ENCODE results near the gene CDH18.

CDH18 gene

GRCh38 chr5:19885040-19885824 lies 102.8 kb downstream of the CDH18 start:
- no peak for TF ChIP-seq CTCF (IDR thresholded peaks at IDR 0.05)

GRCh38 chr5:19880859-19881436 lies 107.1 kb downstream of the CDH18 start:
- no peak for TF ChIP-seq CTCF (IDR thresholded peaks at IDR 0.05)

GRCh38 chr5:19880458-19880857 lies 107.5 kb downstream of the CDH18 start:
- TF ChIP-seq CTCF (IDR thresholded peaks at IDR 0.05): no peak

GRCh38 chr5:19874811-19875210 lies 113.2 kb downstream of the CDH18 start:
- no peak for TF ChIP-seq CTCF (IDR thresholded peaks at IDR 0.05)

GRCh38 chr5:19866090-19866450 lies 121.9 kb downstream of the CDH18 start:
- TF ChIP-seq CTCF (IDR thresholded peaks at IDR 0.05): no peak

GRCh38 chr5:19865336-19866089 lies 122.5 kb downstream of the CDH18 start:
- TF ChIP-seq CTCF (IDR thresholded peaks at IDR 0.05): no peak

- TF ChIP-seq CTCF (IDR thresholded peaks at IDR 0.05): no peak
These were observed 125.3 kb downstream of the CDH18 start for GRCh38 chr5:19862711-19863110.

Data from LNCAP (cell line).